ENCODE results near the gene KCTD18.

KCTD18 gene

DNA sequence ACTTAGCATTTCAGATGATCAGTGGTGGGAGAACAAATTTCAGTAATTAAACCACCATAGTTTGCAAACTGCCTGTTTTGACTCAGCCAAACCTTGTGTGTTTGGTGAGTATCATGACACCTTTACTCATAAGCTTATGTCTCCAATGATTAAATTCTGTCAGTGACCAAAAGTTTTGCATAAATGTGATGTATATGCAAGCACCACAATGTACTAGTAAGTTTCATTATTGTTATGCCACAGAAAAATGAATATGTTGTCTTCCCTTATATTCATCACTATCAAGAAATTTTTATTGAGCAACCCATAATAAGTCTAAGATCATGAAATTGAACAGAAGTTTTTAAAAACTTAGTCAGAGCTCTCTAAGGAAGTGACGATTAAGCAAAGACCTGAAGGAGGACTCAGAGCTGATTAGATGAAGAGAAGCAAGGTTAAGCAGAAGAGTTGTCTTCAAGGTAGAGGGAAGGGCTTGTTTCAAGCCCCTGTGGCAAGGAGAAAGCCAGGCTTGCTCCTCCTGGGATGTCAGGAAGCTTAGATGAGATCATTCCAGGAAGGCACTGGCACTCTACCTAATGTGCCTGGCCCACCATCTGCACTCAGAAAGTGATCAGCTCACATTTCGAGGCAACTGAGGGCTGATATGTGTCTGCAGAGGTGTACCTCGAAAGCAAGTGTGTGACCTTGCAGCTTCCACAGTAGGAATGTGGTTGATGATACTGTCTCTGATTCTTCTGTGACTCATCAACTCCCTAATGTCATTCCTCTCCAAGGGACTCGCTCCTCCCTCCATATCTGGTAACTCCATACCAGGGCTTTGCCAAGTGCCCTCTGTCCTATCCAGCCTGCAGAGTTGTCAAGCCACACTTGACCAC is 54.7 kb downstream of the KCTD18 start:
- DNase-seq (ENCODE audit: low spot score), result no peak

DNA sequence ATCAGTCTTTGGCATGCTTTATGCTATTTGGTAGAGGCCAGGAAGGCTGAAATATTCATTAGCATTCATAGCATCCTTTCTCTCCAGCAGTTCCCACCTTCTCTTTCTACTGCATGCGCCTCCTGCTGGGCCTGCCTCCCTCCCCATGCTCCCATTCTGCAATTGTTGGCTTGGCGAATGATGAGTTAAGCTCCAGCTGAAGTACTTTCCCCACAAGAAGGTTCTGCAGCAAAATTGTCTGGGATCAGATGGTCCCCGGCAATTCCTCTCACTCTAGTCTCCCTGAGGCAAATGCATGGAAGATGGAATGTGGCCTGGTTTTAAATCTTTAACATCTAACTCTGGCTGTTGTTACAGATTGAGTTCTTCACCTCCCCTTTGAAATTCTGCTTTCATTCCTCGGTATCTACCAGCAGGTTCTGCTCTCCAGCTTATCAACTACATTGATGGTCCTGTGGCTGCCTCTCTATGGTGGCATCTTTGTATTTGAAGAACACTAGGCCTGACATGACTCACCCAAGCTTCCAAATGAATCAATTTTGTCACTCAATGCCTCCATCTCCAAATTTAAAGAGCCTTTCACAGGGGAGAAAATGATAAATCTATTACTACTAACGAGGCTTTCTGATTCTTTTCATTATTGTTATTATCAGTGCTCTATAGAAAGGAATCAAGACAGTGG is 55.9 kb downstream of the KCTD18 start:
- DNase-seq (ENCODE audit: low spot score), result no peak

DNA sequence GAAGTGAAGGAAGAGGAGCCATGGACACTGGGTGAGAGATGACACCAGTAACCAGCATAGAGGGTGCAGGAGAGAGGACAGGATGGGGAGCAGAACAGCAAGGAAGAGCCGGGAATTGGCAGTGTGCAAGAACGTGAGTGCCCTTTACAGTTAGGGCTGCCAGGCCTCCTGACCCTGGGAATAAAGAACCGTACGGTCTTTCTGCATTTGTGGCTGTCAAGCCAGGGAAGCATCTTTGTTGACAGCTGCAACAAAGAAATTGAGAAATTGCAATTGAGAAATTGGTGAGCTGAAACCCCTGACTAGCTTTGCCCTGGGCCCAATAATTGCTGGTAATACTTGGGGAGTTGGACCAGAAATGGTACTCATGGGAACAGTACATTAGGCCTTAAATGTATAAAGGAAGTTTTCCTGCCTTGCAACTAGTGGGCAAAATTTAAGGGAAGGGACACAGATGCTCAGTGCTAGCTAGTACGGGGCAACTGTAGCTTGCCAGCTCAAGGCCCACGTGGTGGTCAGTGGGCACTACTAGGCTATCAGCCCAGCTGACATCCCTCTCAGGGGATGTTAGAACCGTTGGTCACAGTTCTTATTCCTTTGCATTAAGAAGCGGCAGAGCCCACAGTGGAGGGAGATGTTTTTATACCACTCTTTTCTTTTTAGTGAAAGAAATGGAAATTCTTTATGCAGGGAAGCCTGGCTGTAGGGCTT is 56.6 kb downstream of the KCTD18 start:
- no peak for DNase-seq (ENCODE audit: low spot score)

DNA sequence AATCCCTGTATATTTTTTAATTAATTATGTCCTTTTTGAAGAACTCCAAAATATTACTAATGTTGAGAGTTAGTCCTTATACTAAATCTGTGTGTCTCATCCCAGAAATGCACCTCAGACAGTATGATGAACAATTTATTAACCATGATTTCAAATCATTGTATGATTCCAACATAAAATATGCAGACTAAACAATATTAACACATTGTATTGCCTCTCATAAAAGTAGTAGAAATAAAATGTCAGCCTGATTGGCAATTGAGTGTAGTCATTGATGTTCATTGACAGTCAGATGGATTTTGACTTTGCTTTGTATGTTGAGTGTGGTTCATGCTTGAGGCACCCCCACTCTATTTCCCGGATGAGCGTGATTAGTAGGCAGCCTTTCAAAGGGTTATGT is 57.5 kb downstream of the KCTD18 start:
- DNase-seq (ENCODE audit: low spot score), result no peak

DNA sequence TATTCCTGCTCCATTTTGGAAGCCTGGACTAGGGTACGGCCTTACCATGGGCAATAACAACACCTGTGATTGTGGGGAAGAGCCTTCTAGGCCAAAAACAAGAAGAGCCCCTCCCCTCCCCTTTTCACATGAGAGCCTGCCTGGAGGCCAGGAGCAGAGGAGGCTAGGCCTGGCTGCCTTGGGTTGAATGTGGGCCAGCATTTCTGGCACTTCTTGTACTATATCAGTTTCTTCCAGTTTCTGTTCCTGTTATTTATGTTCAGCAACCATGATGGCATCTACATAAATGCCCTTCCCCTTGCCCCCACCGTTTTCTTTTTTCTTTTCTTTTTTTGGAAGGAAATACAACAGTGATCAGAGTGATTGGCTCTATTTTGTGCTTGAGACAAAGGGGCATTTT is 58.4 kb downstream of the KCTD18 start:
- no peak for DNase-seq (ENCODE audit: low spot score)

DNA sequence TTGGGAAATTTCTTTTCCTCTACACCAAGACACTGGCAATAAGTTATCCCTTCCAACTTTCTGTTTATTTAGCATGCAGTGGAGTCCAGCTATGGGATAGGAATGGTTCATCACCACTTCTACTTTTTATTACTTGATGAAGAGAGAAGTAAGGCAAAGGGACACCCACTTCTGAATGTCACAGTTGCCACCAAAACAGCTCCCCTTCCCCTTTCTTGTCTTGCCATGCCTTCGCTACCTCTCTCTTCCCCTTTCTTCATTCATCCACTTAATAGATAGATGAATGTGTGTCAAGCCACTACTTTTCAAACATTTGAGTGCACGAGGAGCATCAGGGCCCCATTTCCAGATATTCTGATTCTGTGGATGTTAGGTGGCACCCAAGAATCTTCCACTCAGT is 59.6 kb downstream of the KCTD18 start:
- no peak for DNase-seq (ENCODE audit: low spot score)

DNA sequence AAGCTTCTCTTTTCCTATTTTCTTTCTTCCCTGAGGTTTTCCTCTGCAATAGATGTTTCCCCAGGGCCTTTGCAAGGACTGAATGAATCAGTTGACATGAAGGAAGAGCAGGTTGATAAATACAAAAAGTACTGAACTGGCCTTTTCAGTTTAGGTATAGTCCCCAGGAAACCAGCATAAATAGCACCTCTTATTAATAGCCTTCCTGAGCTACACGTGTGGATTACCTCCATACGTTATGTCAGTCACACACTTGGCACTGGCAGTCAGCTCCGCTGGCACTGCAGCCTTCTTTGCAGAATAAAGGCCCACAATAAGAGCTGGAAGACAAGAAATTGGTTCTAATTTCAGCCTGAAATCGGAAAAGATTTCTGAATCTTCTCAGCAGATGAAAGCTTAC is 60.7 kb downstream of the KCTD18 start:
- no peak for DNase-seq (ENCODE audit: low spot score)

DNA sequence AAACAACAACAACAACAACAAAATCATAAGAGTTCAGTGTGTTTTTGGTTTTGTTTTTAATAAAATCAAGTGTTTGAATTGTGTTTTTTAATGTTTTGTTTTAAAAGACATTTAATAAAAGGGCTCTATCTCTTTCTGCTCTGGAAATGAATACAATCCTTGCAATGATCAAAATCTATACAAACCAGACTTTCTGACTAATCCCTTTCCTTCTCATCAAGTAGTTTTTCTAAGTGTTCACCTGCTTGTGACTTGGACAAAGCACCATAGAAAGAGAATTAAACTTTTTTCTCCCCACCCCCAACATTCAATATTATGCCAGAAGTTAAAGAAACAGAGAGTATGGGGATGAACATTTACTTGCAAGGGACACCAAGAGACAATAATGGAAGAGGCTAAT is 61.4 kb downstream of the KCTD18 start:
- DNase-seq (ENCODE audit: low spot score), result no peak

DNA sequence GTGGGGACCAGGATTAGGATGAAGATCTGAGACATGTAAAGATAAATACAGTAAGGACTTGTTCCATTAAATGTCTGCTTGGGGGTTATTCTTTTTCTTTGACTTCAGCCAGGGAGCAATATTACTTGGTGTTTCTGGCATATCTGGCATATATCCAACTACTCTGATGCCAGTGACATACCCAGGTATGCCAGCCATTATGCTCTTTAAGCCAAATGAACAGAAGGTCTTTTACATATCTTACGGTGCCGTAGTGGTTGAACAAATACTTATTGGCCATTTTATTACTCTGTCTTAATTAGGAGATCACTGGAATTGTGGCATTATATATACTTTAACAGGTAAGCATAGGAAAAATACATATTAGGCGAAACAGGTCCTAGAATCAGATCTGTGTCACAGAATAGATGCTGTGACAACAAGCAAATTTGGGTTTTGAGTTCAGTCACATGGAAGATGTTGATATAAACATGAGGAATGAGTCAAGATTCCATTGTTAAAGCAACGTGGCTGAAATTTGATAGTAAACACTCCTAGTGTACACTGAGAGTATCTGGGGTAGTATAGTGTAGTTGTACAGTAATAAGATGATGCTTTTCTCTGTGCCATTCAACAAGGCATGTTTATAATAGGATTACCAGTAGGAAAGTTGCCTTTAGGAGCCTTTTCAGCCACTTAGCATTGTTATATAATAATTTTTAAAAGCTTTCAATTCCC is 62.6 kb downstream of the KCTD18 start:
- no peak for DNase-seq (ENCODE audit: low spot score)

DNA sequence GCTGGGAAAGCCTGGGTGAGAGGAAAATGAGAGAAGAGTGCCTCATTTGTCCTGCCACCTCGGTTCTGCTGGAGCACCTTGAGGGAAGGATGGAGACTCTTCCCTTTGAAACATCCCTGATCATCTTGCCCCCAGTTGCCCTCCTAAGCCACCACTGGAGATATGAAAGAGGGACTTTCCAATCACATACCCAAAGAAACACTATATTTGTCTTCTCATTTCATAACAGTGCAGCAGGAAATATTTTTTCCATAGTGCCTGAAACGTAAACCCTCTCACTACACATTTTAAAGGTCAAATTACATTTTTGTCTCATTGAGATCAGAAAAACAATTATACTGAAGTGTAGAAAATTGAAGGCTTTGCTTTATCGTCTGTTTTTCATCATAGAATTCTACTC is 63.3 kb downstream of the KCTD18 start:
- no peak for DNase-seq (ENCODE audit: low spot score)

DNA sequence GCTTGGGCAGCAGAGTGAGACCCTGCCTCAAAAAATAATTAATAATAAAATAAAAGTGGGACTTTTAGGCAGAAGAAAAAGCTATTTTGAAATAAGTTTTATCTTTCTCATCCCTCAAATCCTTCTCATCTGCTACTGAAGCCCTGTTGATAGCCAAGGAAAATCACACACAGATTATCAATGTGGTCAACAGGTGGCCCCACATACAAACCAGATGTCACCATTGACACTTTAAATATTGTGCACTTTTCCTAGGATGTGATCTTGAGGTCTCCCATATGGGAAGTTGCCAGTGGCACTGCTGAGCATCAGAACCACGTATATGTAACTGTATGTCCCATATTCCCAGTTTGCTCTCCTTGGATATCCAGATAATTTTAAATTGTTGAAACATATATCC is 64.6 kb downstream of the KCTD18 start:
- no peak for DNase-seq (ENCODE audit: low spot score)

DNA sequence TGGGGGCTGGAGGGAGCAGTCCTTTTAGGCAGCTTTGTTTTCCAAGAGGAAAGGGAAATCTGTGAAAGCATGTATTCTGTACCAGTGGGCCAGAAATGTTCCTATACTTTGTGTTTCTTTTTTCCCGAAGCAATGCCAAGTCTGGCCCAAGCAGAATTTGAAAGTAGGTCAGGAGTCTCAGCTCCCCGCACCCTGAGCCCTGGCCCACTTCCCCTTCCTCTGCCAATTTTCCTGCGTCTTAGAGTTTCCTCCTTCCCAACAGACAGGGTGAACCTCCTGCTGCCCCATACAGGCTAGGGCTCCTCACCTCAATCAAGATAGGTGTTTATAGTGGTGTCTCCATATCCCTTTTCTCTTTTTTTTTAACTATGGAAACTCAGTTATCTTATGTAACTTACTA is 65.3 kb downstream of the KCTD18 start:
- DNase-seq (ENCODE audit: low spot score), result no peak

DNA sequence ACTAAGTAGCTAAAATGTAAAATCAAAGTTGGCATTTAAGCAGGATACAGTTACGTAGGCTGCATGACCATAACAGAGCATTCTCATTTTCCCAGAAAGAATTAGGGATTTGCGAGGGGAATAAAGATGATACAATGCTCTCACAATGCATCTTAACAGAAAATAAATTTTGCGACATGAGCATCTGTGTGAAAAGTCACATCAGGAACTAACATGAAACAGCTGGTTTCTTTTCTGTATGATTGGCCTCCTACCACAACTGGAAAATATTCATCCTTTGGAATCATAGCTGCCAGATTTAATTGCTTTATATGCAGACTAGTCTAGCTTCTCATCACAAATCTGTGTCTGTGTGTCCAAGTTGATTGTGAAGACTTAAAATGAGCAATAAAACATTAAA is 66.0 kb downstream of the KCTD18 start:
- no peak for DNase-seq (ENCODE audit: low spot score)

DNA sequence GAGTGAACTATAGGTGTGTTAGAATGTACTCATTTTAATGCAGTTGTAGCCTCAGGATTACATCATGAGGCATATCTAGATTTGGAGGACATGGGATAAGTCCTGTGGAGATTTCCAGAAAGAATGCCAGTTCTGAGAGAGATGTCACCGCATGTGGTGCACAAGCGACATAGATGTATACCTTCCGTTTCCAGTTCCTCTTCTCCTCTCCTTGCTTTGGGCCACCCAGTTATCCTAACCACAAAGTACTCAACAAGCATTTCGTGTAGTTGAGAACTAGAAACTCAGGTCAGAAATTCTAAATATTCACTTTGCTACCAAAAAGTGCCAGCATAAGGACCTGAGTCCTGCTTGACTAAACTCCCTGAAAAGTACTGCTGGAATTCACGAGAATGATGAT is 66.5 kb downstream of the KCTD18 start:
- DNase-seq (ENCODE audit: low spot score), result no peak

DNA sequence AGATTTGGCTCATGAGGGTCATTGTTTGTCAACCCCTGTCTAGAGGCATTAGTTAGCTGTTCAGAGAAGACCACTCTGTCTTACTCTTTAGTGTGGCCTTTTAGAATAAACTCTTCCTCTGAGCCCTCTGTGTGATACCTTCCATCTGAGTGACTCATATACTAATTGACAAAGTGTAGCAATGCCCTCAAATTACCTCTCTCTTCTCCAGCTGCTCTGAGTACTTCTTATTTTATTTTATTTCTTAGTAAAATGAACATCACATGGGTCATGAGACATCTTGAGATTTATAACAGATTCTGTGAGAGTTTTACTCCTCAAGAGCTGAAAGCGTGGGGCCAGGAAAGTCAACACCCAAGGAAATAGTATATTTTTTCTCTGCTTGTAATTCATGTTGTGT is 67.4 kb downstream of the KCTD18 start:
- no peak for DNase-seq (ENCODE audit: low spot score)

DNA sequence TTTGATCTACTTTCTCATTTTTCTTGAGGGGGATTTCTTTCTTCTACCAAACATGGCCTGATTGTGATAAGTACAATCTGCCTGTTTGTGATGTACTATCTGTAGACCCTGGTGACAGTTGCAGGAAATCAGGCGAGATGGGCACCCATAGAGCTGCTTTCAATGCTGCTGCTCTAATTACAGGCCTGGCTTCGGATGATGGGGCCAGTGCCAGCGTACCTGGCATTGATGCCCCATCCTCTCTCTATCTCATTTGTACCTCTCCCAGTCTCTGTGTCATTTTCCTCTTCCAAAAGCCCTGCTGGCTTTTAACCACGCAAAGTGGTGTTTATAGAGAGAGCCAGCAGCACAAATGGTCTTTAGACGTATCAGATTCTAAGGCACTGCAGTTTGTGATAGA is 69.9 kb downstream of the KCTD18 start:
- no peak for DNase-seq (ENCODE audit: low spot score)

Measured in CD4-positive, alpha-beta T cell treated with Interleukin-15 for 4 hours (primary cell).